Measurements from ENCODE around the gene SFXN3.
A peak's percentile ranks its signal among the peaks of the same experiment; 100 is the strongest.

Gene SFXN3

GRCh38 chr10:101000127-101000914 lies 30.7 kb upstream of the SFXN3 start:
- DNase-seq, result no peak

DNA sequence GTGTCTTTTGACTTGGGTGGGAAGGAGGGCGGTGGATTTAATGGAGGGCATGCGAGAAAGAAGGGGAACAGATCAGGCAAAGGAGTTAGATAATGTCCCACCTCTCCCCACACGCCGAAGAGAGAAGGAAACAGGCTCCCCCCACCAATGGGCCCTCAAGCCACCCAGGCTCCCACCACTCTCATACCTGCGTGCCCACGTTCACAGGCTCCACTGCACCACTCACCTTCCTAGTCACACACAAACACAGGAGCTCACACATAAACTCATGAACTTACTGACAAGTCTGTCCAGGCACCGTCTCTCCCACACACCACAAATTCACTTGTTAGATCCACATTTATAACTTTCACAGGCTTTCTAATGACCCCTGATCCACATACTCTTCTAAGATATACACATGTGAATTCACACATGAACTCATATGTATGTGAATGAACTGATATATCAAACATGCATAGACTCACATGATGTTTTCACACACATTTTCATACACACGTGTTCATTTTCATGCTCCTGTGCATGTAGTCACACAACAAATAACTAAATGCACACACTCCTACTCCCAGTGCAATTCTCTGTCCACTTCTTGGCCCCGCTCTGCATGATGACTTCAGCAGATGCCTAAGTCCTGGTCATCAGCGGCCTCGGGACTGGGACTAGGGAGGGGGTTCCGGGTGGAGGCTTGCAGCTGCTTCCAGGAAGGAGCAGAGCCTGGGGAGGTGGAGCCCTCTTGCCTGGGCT lies 29.9 kb upstream of the SFXN3 start:
- no peak for DNase-seq

GRCh38 chr10:101001659-101002035 lies 29.4 kb upstream of the SFXN3 start:
- no peak for DNase-seq

- no peak for DNase-seq
These were observed 28.6 kb upstream of the SFXN3 start for GRCh38 chr10:101002456-101002855.

DNA sequence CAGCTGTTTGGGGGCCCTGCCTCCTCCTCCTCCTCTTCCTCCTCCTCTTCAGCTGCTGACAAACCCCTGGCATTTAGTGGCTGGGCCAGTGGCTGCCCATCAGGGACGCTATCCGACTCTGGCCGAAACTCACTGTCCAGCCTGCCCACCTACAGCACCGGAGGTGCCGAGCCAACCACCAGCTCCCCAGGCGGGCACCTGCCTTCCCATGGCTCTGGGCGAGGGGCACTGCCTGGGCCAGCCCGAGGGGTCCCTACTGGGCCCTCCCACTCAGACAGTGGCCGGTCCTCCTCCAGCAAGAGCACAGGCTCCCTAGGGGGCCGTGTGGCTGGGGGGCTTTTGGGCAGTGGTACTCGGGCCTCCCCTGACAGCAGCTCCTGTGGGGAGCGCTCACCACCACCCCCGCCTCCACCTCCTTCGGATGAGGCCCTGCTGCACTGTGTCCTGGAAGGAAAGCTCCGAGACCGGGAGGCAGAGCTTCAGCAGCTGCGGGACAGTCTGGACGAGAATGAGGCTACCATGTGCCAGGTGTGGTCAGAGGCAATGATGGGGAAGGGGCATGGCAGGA lies 27.3 kb upstream of the SFXN3 start:
- DNase-seq, result no peak

GRCh38 chr10:101005361-101005760 lies 25.7 kb upstream of the SFXN3 start:
- DNase-seq, result no peak

DNA sequence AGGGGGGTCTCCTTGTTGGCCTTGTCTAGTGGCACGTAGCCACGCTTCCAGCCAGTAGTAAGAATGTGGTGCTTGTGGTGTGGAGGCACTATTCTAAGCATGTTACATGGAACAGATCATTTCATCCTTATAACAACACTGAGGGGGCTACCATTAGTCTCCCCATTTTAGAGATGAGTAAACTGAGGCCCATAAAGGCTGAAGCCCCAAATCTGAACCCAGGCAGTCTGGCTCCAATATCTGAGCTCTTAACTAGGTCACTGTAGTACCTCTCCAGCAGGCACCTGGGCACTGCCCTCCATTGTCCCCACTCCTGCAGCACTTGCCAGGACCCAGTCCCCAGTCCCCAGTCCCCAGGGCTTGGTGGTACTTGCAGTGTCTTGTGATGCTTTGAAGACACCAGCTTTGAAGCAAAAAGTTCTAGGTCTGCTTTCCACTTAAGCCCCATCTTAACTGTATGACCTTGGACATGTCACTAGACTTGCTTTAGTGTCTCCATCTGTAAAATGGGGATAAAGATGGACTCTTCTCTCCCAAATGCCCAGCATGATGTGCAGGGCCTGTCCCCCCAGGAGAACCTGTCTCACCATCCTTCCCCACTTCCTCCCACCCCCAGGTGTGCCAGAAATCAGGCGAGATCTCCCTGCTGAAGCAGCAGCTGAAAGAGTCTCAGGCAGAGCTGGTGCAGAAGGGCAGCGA lies 25.0 kb upstream of the SFXN3 start:
- DNase-seq, result no peak

DNA sequence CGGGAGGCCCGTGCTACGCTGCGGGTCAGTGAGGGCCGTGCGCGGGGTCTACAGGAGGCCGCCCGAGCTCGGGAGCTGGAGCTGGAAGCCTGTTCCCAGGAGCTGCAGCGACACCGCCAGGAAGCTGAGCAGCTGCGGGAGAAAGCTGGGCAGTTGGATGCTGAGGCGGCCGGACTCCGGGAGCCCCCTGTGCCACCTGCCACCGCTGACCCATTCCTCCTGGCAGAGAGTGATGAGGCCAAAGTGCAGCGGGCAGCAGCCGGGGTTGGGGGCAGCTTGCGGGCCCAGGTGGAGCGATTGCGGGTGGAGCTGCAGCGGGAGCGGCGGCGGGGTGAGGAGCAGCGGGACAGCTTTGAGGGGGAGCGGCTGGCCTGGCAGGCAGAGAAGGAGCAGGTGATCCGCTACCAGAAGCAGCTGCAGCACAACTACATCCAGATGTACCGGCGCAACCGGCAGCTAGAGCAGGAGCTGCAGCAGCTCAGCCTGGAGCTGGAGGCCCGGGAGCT lies 24.4 kb upstream of the SFXN3 start:
- no peak for DNase-seq

- no peak for DNase-seq
These were observed 23.8 kb upstream of the SFXN3 start for GRCh38 chr10:101007099-101007711.

DNA sequence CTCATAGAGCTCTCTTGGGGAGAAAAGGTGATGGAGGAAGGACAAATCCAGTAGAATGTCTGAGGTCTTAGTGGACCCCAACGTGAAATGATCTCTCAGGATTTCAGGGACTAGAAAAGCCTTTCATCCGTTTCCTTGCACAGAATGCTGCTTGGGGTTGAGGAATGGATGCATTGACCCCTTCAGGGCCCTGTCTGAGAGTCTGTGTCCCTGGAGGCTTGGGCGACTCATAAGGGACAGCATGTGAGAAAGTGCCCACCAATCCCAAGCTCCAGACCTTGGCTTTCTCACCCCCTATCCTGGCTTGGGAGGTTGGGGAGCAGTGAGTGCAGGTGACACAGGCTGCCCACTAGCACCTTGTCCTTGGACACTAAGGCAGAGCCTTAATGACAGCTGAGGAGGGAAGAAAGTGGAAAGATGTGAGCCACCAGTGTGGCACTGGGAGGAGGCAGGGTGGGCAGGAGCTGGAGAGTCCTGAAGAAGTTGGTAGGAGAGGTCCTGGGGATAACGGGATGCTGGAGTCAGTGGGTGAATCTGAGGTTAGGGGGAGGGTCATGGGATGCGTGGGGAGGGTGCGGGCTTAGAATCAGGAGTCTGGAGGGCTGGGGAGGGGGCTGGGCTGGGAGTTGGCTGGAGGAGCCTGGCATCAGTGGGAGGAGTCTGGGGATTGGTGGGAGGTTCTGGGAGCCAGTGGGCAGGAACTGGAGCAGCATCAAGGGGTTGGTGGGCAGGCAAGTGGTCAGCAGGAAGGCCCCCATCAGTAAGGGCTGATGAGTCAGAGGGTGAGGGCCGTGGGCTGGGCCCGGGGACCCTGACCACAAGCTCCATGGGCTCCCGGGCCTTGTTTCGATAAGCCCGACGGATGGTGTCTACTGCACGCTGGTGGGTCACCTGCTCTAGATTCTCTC lies 22.9 kb upstream of the SFXN3 start:
- DNase-seq, result no peak

DNA sequence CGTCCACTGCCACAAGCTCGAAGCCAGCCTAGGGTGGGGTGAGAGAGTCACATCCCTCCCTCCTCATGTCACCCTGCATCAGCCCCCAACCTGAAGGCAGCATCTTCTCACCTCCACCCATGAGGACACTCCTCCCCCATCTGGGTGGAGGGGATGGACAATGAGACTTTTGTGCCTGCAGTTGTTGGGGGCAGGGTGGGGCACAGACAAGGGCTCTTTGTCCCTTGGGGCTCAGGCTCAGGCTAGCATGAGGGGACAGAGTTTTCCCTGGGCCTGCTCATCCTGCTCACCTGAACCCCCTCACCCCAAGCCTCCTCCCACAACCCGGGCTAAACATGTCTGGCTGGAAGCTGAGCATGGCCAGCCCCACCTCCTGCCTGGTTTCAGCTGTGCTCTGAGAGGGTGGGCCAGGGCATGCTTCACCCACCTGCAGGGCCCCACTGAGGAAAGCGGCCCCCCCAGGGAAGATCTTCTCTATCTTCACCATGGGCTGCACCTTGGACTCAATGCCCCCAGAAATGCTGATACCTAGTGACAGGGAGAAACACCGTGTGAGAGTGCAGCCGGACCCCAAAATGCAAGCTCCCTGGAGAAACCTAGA lies 22.1 kb upstream of the SFXN3 start:
- DNase-seq, result no peak

DNA sequence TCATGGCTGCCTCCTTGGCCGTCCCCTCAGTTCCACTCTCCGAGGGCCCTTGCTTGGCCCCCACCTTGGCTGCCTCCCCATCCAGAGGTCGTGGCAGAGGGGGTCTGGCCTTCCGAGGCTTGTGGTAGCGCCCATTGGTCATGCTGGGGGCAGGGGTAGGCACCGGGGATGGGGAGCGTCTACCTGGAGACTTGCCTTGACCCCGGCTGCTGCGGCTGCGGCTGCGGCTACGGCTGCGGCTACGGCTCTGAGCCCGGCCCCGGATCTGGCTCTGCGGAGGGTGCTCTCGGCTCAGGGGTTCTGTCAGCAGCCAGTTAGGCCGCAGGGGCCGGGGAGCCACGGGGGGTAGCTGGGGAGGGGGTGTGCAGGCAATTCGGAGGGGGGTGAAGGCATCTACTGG lies 20.7 kb upstream of the SFXN3 start:
- no peak for DNase-seq

GRCh38 chr10:101011517-101012423 lies 19.3 kb upstream of the SFXN3 start:
- no peak for DNase-seq

- peak; percentile 78 for DNase-seq
These were observed 18.3 kb upstream of the SFXN3 start for GRCh38 chr10:101012525-101013364.

- no peak for DNase-seq
These were observed 17.6 kb upstream of the SFXN3 start for GRCh38 chr10:101013365-101013825.

DNA sequence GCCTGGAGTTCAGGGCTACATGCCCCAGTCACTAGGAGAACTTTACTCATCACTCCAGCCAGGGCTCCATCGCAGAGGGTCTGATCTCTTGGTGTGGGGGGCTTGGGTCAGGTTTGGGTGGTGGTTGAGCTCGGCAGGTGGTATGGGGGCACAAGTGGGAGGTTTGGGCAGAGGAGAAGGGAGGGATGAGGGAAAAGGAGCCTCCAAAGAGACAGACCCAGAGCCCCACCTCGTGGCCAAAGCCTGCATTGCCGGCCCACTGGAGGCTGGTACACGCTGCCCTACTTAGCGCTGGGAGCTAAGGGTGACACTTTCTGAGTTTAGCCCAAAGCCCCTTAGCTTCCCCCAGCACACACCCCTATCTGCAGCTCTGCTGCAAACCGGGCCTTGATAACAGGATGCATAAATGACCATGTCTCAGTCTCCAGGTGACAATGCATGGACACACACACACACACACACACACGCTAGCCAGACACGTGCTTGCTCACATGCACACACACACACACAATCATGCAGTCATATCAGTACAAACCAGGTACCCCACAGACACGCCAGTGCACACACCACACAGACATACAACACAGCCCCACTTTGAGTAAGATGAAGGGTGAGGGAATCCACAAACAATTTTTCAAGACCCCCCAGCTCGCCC lies 16.7 kb upstream of the SFXN3 start:
- peak; percentile 54 for DNase-seq

DNA sequence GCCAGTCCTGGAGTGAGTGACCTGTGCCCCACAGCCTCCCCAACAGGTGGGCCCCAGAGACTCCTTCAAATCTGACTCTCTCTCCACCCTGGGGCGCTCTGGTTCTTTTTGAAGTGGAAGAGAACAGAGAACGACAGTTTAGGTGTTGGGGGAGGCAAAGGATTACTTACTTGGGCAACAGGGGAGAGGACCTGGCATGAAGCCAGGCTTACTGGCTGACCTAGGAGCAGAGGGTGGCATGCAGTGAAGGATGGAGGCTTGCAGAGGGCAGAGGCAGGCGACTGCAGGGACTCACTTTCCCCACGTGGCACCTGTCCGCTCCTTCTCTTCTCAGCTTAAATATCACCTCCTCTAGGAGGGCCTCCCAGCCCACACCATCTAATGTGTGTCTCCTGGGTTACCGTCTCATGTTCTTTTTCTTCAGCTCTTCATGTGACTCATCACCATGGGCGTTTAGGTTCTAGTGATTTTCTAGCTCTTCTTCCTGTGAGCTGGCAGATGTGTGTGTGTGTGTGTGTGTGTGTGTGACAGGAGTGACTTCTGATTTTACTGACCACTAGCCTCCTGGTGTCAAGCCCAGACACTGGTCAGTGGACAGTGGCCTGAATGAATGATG lies 16.0 kb upstream of the SFXN3 start:
- no peak for DNase-seq

GRCh38 chr10:101015582-101015973 lies 15.5 kb upstream of the SFXN3 start:
- DNase-seq, result no peak

Data from stimulated activated naive CD4-positive, alpha-beta T cell treated with Interleukin-2 at 50 U/mL for 16 hours (primary cell).